Activated B cell treated with CpG ODN at 0.5 μM for 24 hours (primary cell): ENCODE results near the gene PDE10A. TPM values are rescaled to one million over a fixed set of nuclear protein-coding genes. Genes with fewer than 3 reads are reported as not detected.

Source experiments
- ATAC-seq: fragments of 200-7000 bp; cut with Tn5 transposase; one replicate; pipeline ENCODE4 v1.10.0; 2021; ENCODE audit warnings: low read depth, mild to moderate bottlenecking, moderate library complexity
- CTCF ChIA-PET: fragments of 350-600 bp; sonication (Branson Sonifier 250); formaldehyde crosslinking; loops from one replicate; lab custom pipeline; 2021; ENCODE audit warnings: antibody characterized with exemption; lab: Charles Lee
- POLR2A ChIA-PET: fragments of 350-600 bp; sonication (Branson Sonifier 250); formaldehyde crosslinking; loops from one replicate; lab custom pipeline; 2021; ENCODE audit warnings: antibody characterized with exemption; lab: Charles Lee
- DNase-seq: peaks from one replicate; pipeline ENCODE4 v3.0.0; 2022
- H3K27ac Mint-ChIP-seq: one replicate; pipeline ENCODE4 v1.8.0; 2020; ENCODE audit warnings: mixed read lengths
- H3K27me3 Mint-ChIP-seq: one replicate; pipeline ENCODE4 v1.8.0; 2021; ENCODE audit warnings: mixed read lengths
- H3K36me3 Mint-ChIP-seq: one replicate; pipeline ENCODE4 v1.8.0; 2021; ENCODE audit warnings: low read depth, mixed read lengths
- H3K4me1 Mint-ChIP-seq: one replicate; pipeline ENCODE4 v1.8.0; 2021; ENCODE audit warnings: mixed read lengths
- H3K4me3 Mint-ChIP-seq: one replicate; pipeline ENCODE4 v1.8.0; 2020; ENCODE audit warnings: mild to moderate bottlenecking, mixed read lengths
- H3K9me3 Mint-ChIP-seq: one replicate; pipeline ENCODE4 v1.8.0; 2020; ENCODE audit warnings: mixed read lengths
- intact Hi-C: fragments of 100-400 bp; cut with micrococcal nuclease; formaldehyde crosslinking; loops from one replicate; pipeline ENCODE4 v1.15.1; 2024
- total RNA-seq: library from RNA; stranded (reverse); gene quantifications from 2 replicates; pipeline ENCODE4 v1.2.3, GENCODE V29; 2022
- TF ChIP-seq, protein P1 (sequence below): fragments of 200-600 bp; IDR thresholded peaks from one replicate; pipeline ENCODE4 v1.8.0; 2022; ENCODE audit warnings: antibody characterized with exemption, mild to moderate bottlenecking

The PDE10A gene
- total RNA-seq, 1 donor from 2014 or later: not detected

GRCh38 chr6:165663377-165663735 is 315 bp upstream of the PDE10A start:
- ATAC-seq (no peak), DNase-seq (no peak)
- Mint-ChIP-seq H3K36me3 (no peaks in the 10 kb centered on the region), H3K4me3 (no peak overlapping the region), H3K27ac (no peak overlapping the region), H3K9me3 (no peaks in the 10 kb centered on the region), H3K27me3 (peaks cover 39% of the 10 kb centered on the region), H3K4me1 (peaks cover 2% of the 10 kb centered on the region)
- TF ChIP-seq, protein P1, sequence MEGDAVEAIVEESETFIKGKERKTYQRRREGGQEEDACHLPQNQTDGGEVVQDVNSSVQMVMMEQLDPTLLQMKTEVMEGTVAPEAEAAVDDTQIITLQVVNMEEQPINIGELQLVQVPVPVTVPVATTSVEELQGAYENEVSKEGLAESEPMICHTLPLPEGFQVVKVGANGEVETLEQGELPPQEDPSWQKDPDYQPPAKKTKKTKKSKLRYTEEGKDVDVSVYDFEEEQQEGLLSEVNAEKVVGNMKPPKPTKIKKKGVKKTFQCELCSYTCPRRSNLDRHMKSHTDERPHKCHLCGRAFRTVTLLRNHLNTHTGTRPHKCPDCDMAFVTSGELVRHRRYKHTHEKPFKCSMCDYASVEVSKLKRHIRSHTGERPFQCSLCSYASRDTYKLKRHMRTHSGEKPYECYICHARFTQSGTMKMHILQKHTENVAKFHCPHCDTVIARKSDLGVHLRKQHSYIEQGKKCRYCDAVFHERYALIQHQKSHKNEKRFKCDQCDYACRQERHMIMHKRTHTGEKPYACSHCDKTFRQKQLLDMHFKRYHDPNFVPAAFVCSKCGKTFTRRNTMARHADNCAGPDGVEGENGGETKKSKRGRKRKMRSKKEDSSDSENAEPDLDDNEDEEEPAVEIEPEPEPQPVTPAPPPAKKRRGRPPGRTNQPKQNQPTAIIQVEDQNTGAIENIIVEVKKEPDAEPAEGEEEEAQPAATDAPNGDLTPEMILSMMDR: no peak
- intact Hi-C loops: no loop called here
- ChIA-PET CTCF (no interaction called here), POLR2A (no interaction called here)

GRCh38 chr6:165662041-165662748 is 846 bp downstream of the PDE10A start:
- H3K4me3 Mint-ChIP-seq: no peak overlapping the region
- no peak for DNase-seq
- no peak for ATAC-seq
- H3K27ac Mint-ChIP-seq: no peak overlapping the region
- peaks cover 2% of the 10 kb centered on the region for H3K4me1 Mint-ChIP-seq
- CTCF ChIA-PET: no interaction called here
- POLR2A ChIA-PET: no interaction called here
- no peaks in the 10 kb centered on the region for H3K36me3 Mint-ChIP-seq
- TF ChIP-seq, protein P1: no peak
- H3K27me3 Mint-ChIP-seq: peaks cover 43% of the 10 kb centered on the region
- no peaks in the 10 kb centered on the region for H3K9me3 Mint-ChIP-seq
- intact Hi-C loops: no loop called here

DNA sequence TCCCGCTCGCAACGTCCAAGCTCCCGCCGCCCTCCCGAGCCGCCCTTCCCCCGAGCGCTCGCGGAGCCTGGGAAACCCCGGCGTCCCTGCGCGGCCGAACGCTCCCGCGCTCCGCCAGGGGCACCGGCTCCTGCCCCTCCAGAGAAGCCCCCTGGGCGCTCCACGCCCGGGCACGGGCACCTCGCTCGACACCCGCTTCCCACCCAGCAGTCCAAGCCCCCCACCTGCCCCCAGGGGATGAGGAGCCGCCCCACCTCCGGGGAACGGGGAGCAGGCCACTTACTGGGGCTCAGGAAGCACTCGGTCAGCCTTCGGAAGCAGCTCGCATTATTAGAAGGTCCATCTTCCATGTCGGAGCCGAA is 1.4 kb downstream of the PDE10A start:
- TF ChIP-seq, protein P1: no peak
- no peak overlapping the region for H3K27ac Mint-ChIP-seq
- no peaks in the 10 kb centered on the region for H3K9me3 Mint-ChIP-seq
- peaks cover 2% of the 10 kb centered on the region for H3K4me1 Mint-ChIP-seq
- ATAC-seq (no peak), DNase-seq (no peak)
- H3K27me3 Mint-ChIP-seq: peaks cover 43% of the 10 kb centered on the region
- intact Hi-C loops: no loop called here
- no peak overlapping the region for H3K4me3 Mint-ChIP-seq
- no peaks in the 10 kb centered on the region for H3K36me3 Mint-ChIP-seq
- CTCF ChIA-PET: no interaction called here
- POLR2A ChIA-PET: no interaction called here

- Mint-ChIP-seq H3K4me3 (no peak overlapping the region), H3K27ac (no peak overlapping the region), H3K27me3 (peaks cover 43% of the 10 kb centered on the region), H3K9me3 (no peaks in the 10 kb centered on the region), H3K4me1 (peaks cover 2% of the 10 kb centered on the region), H3K36me3 (no peaks in the 10 kb centered on the region)
- ChIA-PET CTCF (no interaction called here), POLR2A (no interaction called here)
- TF ChIP-seq, protein P1: no peak
- DNase-seq: no peak
- intact Hi-C loops: no loop called here
- ATAC-seq: no peak
Observed at GRCh38 chr6:165660857-165661663, 2.0 kb downstream of the PDE10A start.
